Measurements from ENCODE around the gene SUPT20HL2.

DNA sequence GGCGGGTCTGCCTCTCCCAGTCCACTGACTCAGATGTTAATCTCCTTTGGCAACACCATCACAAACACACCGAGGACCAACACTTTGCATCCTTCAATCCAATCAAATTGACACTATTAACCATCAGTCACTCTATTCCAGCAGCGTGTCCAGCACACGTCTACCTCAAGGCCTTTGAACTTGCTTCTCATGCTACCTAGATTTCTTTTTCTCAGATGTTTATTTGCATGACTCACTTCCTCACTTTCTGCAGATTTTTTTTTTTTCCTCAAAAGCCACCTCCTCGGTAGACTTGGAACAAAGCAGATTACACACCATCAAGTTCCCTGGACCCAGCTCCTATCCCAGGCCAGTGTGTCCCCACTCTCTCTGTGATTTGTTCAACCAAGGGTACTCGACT lies 49.5 kb downstream of the SUPT20HL2 start:
- no peak for TF ChIP-seq TEAD4 (IDR thresholded peaks at IDR 0.05; ENCODE audit: low read depth, low read length)
- TF ChIP-seq RFX5 (IDR thresholded peaks at IDR 0.05; ENCODE audit: borderline replicate concordance, low read depth, low read length) = no peak
- TF ChIP-seq EZH2 (IDR thresholded peaks at IDR 0.05; ENCODE audit: low read depth, low read length, severe bottlenecking) = no peak
- no peak for TF ChIP-seq NRF1 (IDR thresholded peaks at IDR 0.05; ENCODE audit: low read depth, low read length)
